ENCODE results near the gene ZCCHC14.
"Not testable (repeated sequence)": the region's sequence is repeated elsewhere in the genome, so short reads cannot be mapped to it uniquely, and the experiment has no call there.

ZCCHC14 gene

DNA sequence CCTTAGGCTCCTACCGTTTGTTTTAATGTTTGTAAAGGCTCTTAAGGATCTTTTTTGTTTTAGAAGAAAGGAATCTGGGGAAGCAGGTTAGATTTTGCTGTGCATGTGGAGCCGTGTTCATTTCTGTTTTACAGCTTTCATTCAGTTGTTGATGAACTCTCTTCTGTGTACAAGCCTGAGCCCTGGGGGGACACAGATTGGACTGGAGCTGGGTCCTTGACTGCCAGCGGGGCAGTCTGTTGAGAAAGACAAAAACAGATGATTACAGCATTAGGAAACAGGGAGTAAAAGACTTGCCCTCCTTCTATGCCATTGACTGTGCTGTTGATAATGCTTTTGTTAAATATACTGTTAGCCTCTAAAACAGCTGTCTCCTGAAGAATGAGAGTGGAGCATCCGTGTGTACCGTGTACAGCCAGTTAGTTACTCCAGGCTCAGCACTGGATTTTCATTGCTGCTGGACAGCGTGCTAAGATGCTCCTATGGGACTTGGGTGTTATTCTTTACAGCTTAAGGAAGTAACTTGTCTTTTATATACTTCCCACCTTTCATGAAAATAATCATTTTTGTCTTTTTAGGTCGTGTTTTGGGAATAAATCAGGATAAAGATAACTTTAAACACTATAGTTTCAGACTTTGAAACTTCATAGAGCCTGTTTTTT is 97.5 kb downstream of the ZCCHC14 start:
- H3K4me3 ChIP-seq (ENCODE audit: low read depth, low read length) = no peak overlapping the region
- TF ChIP-seq, protein P1, sequence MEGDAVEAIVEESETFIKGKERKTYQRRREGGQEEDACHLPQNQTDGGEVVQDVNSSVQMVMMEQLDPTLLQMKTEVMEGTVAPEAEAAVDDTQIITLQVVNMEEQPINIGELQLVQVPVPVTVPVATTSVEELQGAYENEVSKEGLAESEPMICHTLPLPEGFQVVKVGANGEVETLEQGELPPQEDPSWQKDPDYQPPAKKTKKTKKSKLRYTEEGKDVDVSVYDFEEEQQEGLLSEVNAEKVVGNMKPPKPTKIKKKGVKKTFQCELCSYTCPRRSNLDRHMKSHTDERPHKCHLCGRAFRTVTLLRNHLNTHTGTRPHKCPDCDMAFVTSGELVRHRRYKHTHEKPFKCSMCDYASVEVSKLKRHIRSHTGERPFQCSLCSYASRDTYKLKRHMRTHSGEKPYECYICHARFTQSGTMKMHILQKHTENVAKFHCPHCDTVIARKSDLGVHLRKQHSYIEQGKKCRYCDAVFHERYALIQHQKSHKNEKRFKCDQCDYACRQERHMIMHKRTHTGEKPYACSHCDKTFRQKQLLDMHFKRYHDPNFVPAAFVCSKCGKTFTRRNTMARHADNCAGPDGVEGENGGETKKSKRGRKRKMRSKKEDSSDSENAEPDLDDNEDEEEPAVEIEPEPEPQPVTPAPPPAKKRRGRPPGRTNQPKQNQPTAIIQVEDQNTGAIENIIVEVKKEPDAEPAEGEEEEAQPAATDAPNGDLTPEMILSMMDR (IDR thresholded peaks at IDR 0.05; ENCODE audit: insufficient read depth, low read depth, low read length, missing control alignments) = no peak
- no peak for DNase-seq (ENCODE audit: low read depth)

DNA sequence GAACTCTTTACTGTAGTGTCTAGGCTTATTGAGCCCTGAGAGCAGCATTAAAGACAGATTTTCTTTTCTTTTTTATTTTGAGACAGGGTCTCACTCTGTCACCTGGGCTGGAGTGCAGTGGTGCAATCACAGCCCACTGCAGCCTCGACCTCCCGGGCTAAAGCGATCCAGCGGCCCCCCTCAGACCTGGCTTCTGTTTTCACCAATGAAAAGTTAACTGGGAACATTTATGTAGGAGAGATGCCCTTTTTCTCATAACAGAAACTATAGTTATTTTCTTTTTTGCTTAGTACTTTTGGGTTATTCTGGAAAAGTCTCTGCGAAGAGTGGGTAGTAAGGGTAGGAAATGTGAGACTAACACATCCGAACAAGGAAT is 99.2 kb downstream of the ZCCHC14 start:
- peak overlapping the region; percentile 74 for H3K4me3 ChIP-seq (ENCODE audit: low read depth, low read length)
- DNase-seq (ENCODE audit: low read depth) = no peak
- TF ChIP-seq, protein P1 (IDR thresholded peaks at IDR 0.05; ENCODE audit: insufficient read depth, low read depth, low read length, missing control alignments) = no peak

DNA sequence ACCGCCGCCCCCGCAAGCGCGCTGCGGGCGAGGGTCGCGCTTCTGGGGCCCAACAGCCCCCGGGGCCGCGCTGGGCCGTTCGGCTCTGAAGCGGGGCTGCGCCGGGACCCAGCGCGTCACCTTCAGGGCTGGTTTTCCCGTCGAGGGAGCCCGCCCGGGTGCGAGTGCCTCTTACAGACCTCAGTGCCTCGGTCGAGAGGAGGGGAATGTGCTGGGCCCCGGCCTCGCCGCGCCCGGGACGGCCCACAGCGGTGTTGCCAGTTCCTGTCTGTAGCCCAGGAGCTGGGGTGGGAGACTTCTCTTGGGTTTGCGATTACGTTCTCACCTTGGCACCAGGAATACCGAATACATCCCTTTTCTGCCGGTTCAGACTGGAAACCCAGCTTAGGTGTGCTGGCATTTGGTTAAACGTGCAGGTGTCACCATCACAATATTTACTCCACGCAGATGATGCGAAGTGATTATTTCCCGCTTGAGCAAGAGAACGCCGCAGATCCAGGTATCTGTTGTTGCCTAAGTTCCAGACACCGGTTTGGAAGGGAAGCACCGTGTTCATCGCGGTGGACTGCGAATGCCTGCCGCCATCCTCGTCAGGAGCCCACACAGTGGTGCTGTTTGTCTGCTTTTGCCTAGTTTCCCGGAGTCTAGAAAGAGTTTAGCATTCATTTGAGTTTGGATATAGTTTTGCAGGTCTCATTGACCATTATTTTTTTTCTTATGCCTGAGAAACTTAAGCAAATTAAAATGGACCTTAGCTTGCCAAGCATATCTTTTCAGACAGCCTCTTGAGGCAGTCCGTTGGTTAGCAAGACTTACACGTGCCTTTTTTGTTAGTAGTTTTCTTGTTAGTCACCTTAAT is 99.8 kb downstream of the ZCCHC14 start:
- TF ChIP-seq, protein P1 (IDR thresholded peaks at IDR 0.05; ENCODE audit: insufficient read depth, low read depth, low read length, missing control alignments) = peak; percentile 12
- peak overlapping the region; percentile 74 for H3K4me3 ChIP-seq (ENCODE audit: low read depth, low read length)
- peak; percentile 40 for DNase-seq (ENCODE audit: low read depth)

DNA sequence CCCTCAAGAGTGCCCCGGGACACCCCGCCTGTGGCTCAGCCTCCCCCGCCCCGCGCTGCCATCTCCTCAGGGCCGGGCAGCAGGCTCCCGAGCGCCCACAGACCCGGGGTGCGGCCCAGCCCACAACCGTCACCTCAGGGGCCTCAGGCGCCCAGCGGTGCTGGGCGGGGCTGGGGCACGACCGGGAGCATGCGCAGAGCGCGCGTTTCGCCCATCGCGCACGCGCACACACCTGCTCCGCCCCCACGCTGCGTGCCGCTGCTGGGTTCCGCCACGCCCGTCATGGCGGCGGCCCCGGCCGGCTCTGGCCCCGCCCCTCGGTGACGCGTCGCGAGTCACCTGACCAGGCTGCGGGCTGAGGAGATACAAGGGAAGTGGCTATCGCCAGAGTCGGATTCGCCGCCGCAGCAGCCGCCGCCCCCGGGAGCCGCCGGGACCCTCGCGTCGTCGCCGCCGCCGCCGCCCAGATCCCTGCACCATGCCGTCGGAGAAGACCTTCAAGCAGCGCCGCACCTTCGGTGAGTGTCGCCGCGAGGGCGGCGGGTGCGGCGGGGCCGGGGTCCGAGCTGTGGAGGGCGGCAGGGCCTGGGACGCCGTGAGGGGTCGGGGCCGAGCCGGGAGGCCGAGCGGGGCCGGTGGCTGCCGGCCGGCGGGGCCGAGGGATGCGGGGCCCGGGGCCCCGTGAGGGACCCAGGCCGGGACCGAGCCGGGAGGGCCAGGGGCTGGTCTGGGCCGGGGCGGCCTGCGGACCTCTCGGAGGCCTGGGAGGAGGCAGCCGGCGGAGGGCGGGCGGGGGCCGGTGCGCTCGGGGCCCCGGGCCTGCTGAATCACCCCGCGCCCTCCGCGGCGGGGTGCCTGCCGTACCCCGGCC is 100.6 kb downstream of the ZCCHC14 start, which contains the start of gene MAP1LC3B:
TSS of gene MAP1LC3B (plus strand) at position 387 of the 871 bp plus-strand sequence. CDS start at position 479, 92 bp downstream.
- H3K4me3 ChIP-seq (ENCODE audit: low read depth, low read length) = peak within 1 kb of the TSS; percentile 74
- peak; percentile 98 for DNase-seq (ENCODE audit: low read depth)
- TF ChIP-seq, protein P1 (IDR thresholded peaks at IDR 0.05; ENCODE audit: insufficient read depth, low read depth, low read length, missing control alignments) = no peak

DNA sequence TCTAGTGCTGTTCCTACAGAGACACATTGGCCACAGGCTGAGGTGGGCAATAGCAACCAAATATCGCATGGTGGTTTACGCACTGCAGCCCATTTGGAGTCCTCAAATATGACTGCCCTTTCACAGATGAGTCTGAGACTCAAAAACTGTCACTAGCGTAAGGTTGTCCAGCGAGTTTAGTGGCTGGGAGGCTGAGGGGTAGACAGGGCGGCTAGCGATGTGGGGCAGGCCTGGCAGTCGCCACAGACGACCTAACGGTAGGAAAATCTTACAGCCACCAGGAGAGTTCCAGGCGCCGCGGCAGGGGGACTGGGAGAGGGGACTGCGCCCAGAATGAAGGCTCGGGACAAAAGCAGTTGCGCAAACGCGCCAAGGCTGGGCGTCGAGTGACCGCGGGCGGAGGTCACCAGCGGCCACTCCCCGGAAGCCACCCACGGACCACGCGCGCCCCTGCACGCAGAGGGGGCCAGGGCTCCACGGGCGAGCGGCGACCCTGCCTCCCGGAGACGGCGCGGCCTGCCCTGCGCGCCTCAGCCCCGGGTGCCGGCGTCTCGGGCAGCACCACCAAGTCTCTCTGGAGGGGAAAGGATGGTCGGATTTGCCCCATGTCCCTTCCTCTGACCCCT is 101.4 kb downstream of the ZCCHC14 start:
- DNase-seq (ENCODE audit: low read depth) = no peak
- peak overlapping the region; percentile 73 for H3K4me3 ChIP-seq (ENCODE audit: low read depth, low read length)
- TF ChIP-seq, protein P1 (IDR thresholded peaks at IDR 0.05; ENCODE audit: insufficient read depth, low read depth, low read length, missing control alignments) = no peak

DNA sequence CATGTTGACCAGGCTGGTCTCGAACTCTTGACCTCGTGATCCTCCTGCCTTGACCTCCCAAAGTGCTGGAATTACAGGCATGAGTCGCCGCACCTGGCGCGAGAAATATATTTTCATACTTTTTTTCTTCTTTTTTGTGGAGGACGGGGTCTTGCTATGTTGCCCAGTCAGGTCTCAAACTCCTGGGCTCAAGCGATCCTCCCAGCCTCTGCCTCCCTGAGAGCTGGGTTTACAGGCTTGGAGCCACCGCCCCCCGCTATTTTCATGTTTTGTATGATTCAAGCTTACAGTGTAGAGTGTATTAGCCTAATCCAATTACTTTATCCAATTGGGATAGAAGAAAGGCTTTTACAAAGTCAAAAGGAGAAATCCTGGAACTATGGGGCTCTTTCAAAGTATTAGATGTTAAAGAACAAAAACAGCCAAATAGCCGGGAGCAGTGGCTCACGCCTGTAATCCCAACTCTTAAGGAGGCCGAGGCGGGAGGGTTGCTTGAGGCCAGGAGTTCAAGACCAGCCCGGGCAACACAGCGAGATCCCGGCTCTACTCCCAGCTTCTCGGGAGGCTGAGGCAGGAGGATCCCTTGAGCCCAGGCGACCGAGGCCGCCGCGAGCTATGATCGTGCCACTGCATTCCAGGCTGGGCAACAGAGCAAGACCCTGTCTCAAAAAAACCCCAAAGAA is 102.0 kb downstream of the ZCCHC14 start:
- H3K4me3 ChIP-seq (ENCODE audit: low read depth, low read length) = peak overlapping the region; percentile 73
- TF ChIP-seq, protein P1 (IDR thresholded peaks at IDR 0.05; ENCODE audit: insufficient read depth, low read depth, low read length, missing control alignments) = no peak
- DNase-seq (ENCODE audit: low read depth) = no peak

DNA sequence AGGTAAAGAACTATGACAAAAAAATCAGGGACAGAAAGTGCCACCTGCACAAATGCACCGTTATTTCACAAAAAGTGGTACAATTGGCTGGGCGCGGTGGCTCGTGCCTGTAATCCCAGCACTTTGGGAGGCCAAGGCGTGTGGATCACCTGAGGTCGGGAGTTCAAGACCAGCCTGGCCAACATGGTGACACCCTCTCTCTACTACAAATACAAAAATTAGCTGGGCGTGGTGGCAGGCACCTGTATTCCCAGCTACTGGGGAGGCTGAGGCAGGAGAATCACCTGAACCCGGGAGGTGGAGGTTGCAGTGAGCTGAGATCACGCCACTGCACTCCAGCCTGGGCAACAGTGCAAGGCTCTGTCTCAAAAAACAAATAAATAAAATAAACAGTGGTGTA is 102.9 kb downstream of the ZCCHC14 start:
- DNase-seq (ENCODE audit: low read depth); H3K4me3 ChIP-seq (ENCODE audit: low read depth, low read length): not testable (repeated sequence)

Data from GM12865 (cell line).